Measurements from ENCODE around the gene RYK. TPM values are rescaled to one million over a fixed set of nuclear protein-coding genes. Genes with fewer than 3 reads are reported as not detected.
"Not testable (repeated sequence)": the region's sequence is repeated elsewhere in the genome, so short reads cannot be mapped to it uniquely, and the experiment has no call there.

The RYK gene
- polyA plus RNA-seq, 4 donors = 13.2 to 54.2 (median 22.0) TPM

DNA sequence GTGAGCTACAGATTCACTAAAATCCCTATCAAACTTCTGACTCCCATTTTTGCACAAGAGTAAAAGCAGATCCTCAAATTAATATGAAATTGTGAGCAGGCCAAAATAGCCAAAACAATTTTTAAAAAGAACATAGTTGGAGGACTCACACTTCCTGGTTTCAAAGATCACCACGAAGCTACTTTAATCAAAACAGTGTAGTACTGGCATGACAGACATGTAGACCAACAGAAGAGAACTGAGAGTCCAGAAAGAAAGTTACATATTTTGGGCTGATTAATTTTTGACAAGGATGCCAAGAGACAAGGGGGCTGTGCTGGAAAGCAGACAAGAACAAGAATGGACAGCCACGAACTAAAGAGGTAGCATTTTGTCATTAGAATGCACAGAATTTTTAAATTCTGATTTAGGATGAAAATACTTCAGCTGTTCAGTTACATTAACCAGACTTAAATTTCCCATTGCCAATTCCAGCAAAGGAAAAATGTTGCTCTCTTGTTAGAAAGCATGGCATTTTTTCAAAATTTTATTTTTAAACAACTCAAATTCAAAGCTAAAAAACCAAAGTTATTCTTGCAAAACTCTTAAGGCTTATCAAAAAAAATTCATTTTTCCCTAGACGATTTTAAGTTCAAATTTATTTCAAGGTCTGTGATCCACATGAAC, 14.0 kb downstream of the RYK start:
- FAIRE-seq = no peak
- Histone ChIP-seq H3K4me3 (ENCODE audit: low read depth in 1 of 3, low read length in 3 of 3) (no peak overlapping the region), H3K27me3 (ENCODE audit: control insufficient read depth in 3 of 3, insufficient read depth in 3 of 3, low read length in 3 of 3) (no peaks in the 10 kb centered on the region), H3K9me3 (ENCODE audit: control insufficient read depth in 2 of 2, insufficient read depth in 1 of 2, low read depth in 1 of 2, low read length in 1 of 2) (no peaks in the 10 kb centered on the region), H3K36me3 (ENCODE audit: control insufficient read depth in 3 of 3, insufficient read depth in 2 of 3, low read depth in 1 of 3, low read length in 3 of 3) (no peaks in the 10 kb centered on the region), H3K4me1 (ENCODE audit: control insufficient read depth in 3 of 3, insufficient read depth in 2 of 3, low read depth in 1 of 3, low read length in 2 of 3) (peaks cover 9 to 12% (median 12%) of the 10 kb centered on the region in 3 donors), H3K27ac (ENCODE audit: low read depth in 1 of 3, low read length in 2 of 3) (no peak overlapping the region)
- WGBS, 3 donors = 27 to 38% (median 36%) methylated on average over 3 of the region's 3 CpGs
- DNase-seq = peak in 1 of 2 donors; percentile 30

DNA sequence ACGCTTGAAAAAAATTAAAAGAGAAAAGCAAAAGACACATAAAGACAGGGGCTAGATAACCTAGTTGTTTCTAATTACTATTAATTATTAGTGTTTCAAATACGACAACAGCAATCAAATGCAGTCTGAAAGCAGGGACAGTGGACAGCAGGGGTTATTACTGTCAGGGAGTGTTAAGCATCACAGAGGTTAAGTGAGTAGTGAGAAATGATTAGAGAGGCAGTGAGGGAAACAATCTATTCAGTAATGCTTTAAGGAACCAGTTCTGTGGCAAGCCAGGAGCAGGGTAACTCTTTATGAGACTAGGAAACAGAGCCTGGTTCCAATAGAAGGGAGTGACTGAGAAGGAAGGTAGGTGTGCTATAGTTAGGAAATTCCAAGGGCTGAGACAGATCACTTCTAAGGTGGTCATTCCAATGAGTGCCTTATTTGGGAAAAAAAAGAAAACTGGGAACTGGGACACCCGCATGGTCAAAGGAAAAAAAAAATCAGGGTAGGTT, 15.0 kb downstream of the RYK start:
- no peaks in the 10 kb centered on the region for H3K36me3 ChIP-seq (ENCODE audit: control insufficient read depth in 3 of 3, insufficient read depth in 2 of 3, low read depth in 1 of 3, low read length in 3 of 3)
- H3K4me1 ChIP-seq (ENCODE audit: control insufficient read depth in 3 of 3, insufficient read depth in 2 of 3, low read depth in 1 of 3, low read length in 2 of 3) = peaks cover 7 to 13% (median 12%) of the 10 kb centered on the region in 3 donors
- FAIRE-seq = no peak
- no peaks in the 10 kb centered on the region for H3K27me3 ChIP-seq (ENCODE audit: control insufficient read depth in 3 of 3, insufficient read depth in 3 of 3, low read length in 3 of 3)
- 85 to 86% (median 85%) methylated on average over 3 of the region's 3 CpGs for WGBS, 3 donors
- no peak overlapping the region for H3K4me3 ChIP-seq (ENCODE audit: low read depth in 1 of 3, low read length in 3 of 3)
- H3K9me3 ChIP-seq (ENCODE audit: control insufficient read depth in 2 of 2, insufficient read depth in 1 of 2, low read depth in 1 of 2, low read length in 1 of 2) = no peaks in the 10 kb centered on the region
- H3K27ac ChIP-seq (ENCODE audit: low read depth in 1 of 3, low read length in 2 of 3) = no peak overlapping the region
- DNase-seq = no peak

DNA sequence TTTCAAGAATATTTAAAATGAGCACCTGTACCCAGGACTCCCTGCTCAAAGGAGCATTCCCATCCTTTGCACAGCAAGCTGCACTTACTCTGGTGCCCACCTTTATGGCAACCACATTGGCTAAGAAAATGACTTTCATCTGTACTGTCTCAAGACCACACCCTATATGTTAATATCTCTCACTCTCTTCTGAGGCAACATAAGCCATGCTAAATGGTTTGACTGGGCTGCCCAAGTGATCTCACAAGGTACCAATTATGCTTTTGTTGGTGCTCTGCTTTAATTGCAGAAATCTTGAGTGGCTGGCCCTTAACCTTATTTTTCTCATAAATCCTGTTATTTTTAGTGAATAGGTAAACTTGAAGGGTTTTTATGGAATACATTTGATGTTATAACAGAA, 17.7 kb downstream of the RYK start:
- peaks cover 2 to 12% (median 11%) of the 10 kb centered on the region in 3 donors for H3K4me1 ChIP-seq (ENCODE audit: control insufficient read depth in 3 of 3, insufficient read depth in 2 of 3, low read depth in 1 of 3, low read length in 2 of 3)
- H3K9me3 ChIP-seq (ENCODE audit: control insufficient read depth in 2 of 2, insufficient read depth in 1 of 2, low read depth in 1 of 2, low read length in 1 of 2) = no peaks in the 10 kb centered on the region
- no peak overlapping the region for H3K4me3 ChIP-seq (ENCODE audit: low read depth in 1 of 3, low read length in 3 of 3)
- H3K27ac ChIP-seq (ENCODE audit: low read depth in 1 of 3, low read length in 2 of 3) = peak overlapping the region in 1 of 3 donors; percentile 31
- no peaks in the 10 kb centered on the region for H3K27me3 ChIP-seq (ENCODE audit: control insufficient read depth in 3 of 3, insufficient read depth in 3 of 3, low read length in 3 of 3)
- H3K36me3 ChIP-seq (ENCODE audit: control insufficient read depth in 3 of 3, insufficient read depth in 2 of 3, low read depth in 1 of 3, low read length in 3 of 3) = peaks cover 0 to 2% (median 0%) of the 10 kb centered on the region in 3 donors
- DNase-seq = no peak
- no peak for FAIRE-seq

DNA sequence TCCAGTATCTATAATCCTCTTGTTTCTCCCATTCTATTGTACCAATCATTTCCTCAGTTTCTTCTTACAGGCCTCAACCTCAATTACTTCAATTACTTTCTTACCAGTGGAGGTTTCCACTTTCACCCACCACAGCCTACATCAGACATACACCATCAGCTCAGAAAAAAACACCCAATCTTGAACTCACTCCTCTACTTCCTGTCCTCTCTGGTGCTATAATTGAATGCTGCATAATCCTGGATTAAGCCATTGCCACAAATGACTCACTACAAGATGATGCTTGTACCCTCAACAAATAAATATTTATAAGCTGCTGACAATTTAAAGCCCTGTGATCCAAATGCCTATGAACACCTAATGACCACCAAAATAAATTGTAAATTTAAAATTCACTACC, 18.5 kb downstream of the RYK start:
- no peak overlapping the region for H3K4me3 ChIP-seq (ENCODE audit: low read depth in 1 of 3, low read length in 3 of 3)
- H3K4me1 ChIP-seq (ENCODE audit: control insufficient read depth in 3 of 3, insufficient read depth in 2 of 3, low read depth in 1 of 3, low read length in 2 of 3) = peaks cover 2 to 11% (median 7%) of the 10 kb centered on the region in 3 donors
- no peak for DNase-seq
- no peaks in the 10 kb centered on the region for H3K27me3 ChIP-seq (ENCODE audit: control insufficient read depth in 3 of 3, insufficient read depth in 3 of 3, low read length in 3 of 3)
- H3K27ac ChIP-seq (ENCODE audit: low read depth in 1 of 3, low read length in 2 of 3) = no peak overlapping the region
- H3K36me3 ChIP-seq (ENCODE audit: control insufficient read depth in 3 of 3, insufficient read depth in 2 of 3, low read depth in 1 of 3, low read length in 3 of 3) = peaks cover 0 to 3% (median 0%) of the 10 kb centered on the region in 3 donors
- no peak for FAIRE-seq
- no peaks in the 10 kb centered on the region for H3K9me3 ChIP-seq (ENCODE audit: control insufficient read depth in 2 of 2, insufficient read depth in 1 of 2, low read depth in 1 of 2, low read length in 1 of 2)

DNA sequence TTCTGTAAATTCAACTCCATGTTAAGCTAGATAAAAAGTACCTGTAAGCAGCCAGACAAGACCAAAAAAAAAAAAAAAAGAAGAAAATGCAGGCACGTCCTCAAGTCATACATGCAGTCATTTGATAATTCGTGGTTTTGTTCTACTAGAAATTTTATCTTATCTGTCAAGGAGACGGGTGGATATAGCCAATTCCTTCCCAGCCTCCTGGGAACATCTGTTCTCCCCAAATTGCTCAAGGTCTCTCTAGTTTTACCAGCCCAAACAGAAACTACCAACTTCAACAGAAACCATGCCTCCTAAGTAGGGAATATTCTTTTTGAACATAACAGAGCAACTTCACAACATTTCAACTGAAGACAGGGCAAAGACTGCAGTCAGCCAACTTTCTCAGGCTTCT, 19.5 kb downstream of the RYK start:
- H3K4me1 ChIP-seq (ENCODE audit: control insufficient read depth in 3 of 3, insufficient read depth in 2 of 3, low read depth in 1 of 3, low read length in 2 of 3) = peaks cover 0 to 11% (median 0%) of the 10 kb centered on the region in 3 donors
- no peaks in the 10 kb centered on the region for H3K27me3 ChIP-seq (ENCODE audit: control insufficient read depth in 3 of 3, insufficient read depth in 3 of 3, low read length in 3 of 3)
- no peaks in the 10 kb centered on the region for H3K9me3 ChIP-seq (ENCODE audit: control insufficient read depth in 2 of 2, insufficient read depth in 1 of 2, low read depth in 1 of 2, low read length in 1 of 2)
- FAIRE-seq = no peak
- WGBS, 3 donors = 27 to 29% (median 28%) methylated on average over 3 of the region's 3 CpGs
- H3K4me3 ChIP-seq (ENCODE audit: low read depth in 1 of 3, low read length in 3 of 3) = no peak overlapping the region
- H3K27ac ChIP-seq (ENCODE audit: low read depth in 1 of 3, low read length in 2 of 3) = no peak overlapping the region
- DNase-seq = no peak
- peaks cover 0 to 3% (median 0%) of the 10 kb centered on the region in 3 donors for H3K36me3 ChIP-seq (ENCODE audit: control insufficient read depth in 3 of 3, insufficient read depth in 2 of 3, low read depth in 1 of 3, low read length in 3 of 3)

DNA sequence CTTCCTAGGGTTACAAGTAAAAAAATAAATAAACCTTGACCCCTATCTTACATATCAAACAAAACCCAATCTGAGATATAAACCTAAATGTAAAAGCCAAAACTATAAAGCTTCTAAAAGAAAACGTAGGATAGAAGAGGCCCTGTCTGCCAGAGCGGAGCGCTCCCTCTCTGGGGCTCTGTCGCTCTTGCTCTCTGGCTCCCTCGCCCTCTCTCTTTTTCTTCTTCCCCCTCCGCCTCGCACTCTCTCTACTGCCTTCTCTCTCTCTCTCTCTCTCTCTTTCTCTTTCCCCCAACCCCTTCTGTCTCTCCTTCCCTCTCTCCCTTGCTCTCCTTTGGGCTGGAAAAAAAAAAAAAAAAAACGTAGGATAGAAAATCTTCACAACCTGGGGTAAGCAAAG, 21.6 kb downstream of the RYK start:
- no peak for FAIRE-seq
- Histone ChIP-seq H3K9me3 (ENCODE audit: control insufficient read depth in 2 of 2, insufficient read depth in 1 of 2, low read depth in 1 of 2, low read length in 1 of 2) (no peaks in the 10 kb centered on the region), H3K27ac (ENCODE audit: low read depth in 1 of 3, low read length in 2 of 3) (no peak overlapping the region), H3K27me3 (ENCODE audit: control insufficient read depth in 3 of 3, insufficient read depth in 3 of 3, low read length in 3 of 3) (no peaks in the 10 kb centered on the region), H3K4me3 (ENCODE audit: low read depth in 1 of 3, low read length in 3 of 3) (no peak overlapping the region), H3K4me1 (ENCODE audit: control insufficient read depth in 3 of 3, insufficient read depth in 2 of 3, low read depth in 1 of 3, low read length in 2 of 3) (peaks cover 0 to 11% (median 0%) of the 10 kb centered on the region in 3 donors), H3K36me3 (ENCODE audit: control insufficient read depth in 3 of 3, insufficient read depth in 2 of 3, low read depth in 1 of 3, low read length in 3 of 3) (peaks cover 0 to 3% (median 0%) of the 10 kb centered on the region in 3 donors)
- DNase-seq = no peak
- WGBS, 3 donors = 85 to 94% (median 89%) methylated on average over 8 of the region's 8 CpGs

DNA sequence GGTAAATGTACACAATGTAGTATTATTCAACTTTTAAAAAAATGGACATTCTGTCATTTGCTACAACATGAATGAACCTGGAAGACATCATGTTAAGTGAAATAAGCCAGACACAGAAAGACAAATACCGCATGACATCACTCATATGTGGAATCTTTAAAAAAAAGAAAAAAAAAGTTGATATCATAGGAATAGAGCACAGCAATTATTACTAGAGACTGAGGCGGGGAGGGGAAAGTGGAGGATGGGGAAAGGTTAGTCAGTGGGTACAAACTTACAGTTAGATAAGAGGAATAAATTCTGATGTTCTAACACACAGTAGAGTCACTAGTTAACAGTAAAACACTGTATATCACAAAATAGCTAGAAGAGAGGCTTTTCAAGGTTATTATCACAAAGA, 22.2 kb downstream of the RYK start:
- peaks cover 0 to 11% (median 0%) of the 10 kb centered on the region in 3 donors for H3K4me1 ChIP-seq (ENCODE audit: control insufficient read depth in 3 of 3, insufficient read depth in 2 of 3, low read depth in 1 of 3, low read length in 2 of 3)
- no peaks in the 10 kb centered on the region for H3K27me3 ChIP-seq (ENCODE audit: control insufficient read depth in 3 of 3, insufficient read depth in 3 of 3, low read length in 3 of 3)
- H3K9me3 ChIP-seq (ENCODE audit: control insufficient read depth in 2 of 2, insufficient read depth in 1 of 2, low read depth in 1 of 2, low read length in 1 of 2) = no peaks in the 10 kb centered on the region
- WGBS, 3 donors = 94 to 97% (median 95%) methylated on average over 2 of the region's 2 CpGs
- no peak for FAIRE-seq
- DNase-seq = no peak
- H3K36me3 ChIP-seq (ENCODE audit: control insufficient read depth in 3 of 3, insufficient read depth in 2 of 3, low read depth in 1 of 3, low read length in 3 of 3) = peaks cover 0 to 3% (median 0%) of the 10 kb centered on the region in 3 donors
- H3K4me3 ChIP-seq (ENCODE audit: low read depth in 1 of 3, low read length in 3 of 3) = no peak overlapping the region
- no peak overlapping the region for H3K27ac ChIP-seq (ENCODE audit: low read depth in 1 of 3, low read length in 2 of 3)

DNA sequence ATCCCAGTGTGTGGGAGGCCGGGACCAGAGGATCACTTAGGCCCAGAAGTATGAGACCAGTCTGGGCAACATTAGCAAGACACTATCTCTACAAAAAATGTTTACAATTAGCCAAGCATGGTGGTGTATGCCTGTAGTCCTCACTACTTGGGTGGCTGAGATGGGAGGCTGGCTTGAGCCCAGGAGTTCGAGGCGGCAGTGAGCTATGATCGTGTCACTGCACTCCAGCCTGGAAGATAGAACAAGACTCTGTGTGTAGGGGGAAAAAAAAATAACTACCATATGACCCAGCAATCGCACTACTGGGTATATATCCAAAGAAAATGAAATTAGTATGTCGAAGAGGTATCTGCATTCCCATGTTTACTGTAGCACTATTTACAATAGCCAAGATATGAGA, 22.6 kb downstream of the RYK start:
- H3K4me1 ChIP-seq (ENCODE audit: control insufficient read depth in 3 of 3, insufficient read depth in 2 of 3, low read depth in 1 of 3, low read length in 2 of 3) = peaks cover 0 to 11% (median 0%) of the 10 kb centered on the region in 3 donors
- WGBS, 3 donors = 87 to 95% (median 94%) methylated on average over 6 of the region's 6 CpGs
- FAIRE-seq = no peak

DNA sequence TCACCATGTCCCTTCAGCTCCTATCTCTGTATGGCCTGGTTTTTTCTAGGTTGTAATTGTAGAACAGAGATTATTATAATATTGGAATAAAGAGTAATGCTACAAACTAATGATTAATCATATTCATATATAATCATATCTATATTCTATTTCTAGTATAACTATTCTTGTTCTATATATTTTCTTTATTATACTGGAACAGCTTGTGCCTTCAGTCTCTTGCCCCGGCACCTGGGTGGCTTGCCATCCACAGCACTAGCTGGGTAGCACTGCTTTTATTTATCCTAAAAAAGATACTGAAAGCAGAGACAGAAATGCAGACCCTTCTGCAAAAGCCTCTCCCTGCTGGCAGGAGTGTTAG, 25.9 kb downstream of the RYK start:
- not testable (repeated sequence) for H3K9me3 ChIP-seq (ENCODE audit: control insufficient read depth in 2 of 2, insufficient read depth in 1 of 2, low read depth in 1 of 2, low read length in 1 of 2); FAIRE-seq; H3K36me3 ChIP-seq (ENCODE audit: control insufficient read depth in 3 of 3, insufficient read depth in 2 of 3, low read depth in 1 of 3, low read length in 3 of 3); H3K4me3 ChIP-seq (ENCODE audit: low read depth in 1 of 3, low read length in 3 of 3); H3K4me1 ChIP-seq (ENCODE audit: control insufficient read depth in 3 of 3, insufficient read depth in 2 of 3, low read depth in 1 of 3, low read length in 2 of 3); H3K27me3 ChIP-seq (ENCODE audit: control insufficient read depth in 3 of 3, insufficient read depth in 3 of 3, low read length in 3 of 3); DNase-seq; H3K27ac ChIP-seq (ENCODE audit: low read depth in 1 of 3, low read length in 2 of 3)
- 79 to 91% (median 89%) methylated on average over 1 of the region's 1 CpG for WGBS, 3 donors

More for the DNA sequence above, 22.6 kb downstream of the RYK start:
- Histone ChIP-seq H3K4me3 (ENCODE audit: low read depth in 1 of 3, low read length in 3 of 3) (no peak overlapping the region), H3K27ac (ENCODE audit: low read depth in 1 of 3, low read length in 2 of 3) (no peak overlapping the region), H3K9me3 (ENCODE audit: control insufficient read depth in 2 of 2, insufficient read depth in 1 of 2, low read depth in 1 of 2, low read length in 1 of 2) (no peaks in the 10 kb centered on the region), H3K27me3 (ENCODE audit: control insufficient read depth in 3 of 3, insufficient read depth in 3 of 3, low read length in 3 of 3) (no peaks in the 10 kb centered on the region), H3K36me3 (ENCODE audit: control insufficient read depth in 3 of 3, insufficient read depth in 2 of 3, low read depth in 1 of 3, low read length in 3 of 3) (peaks cover 0 to 3% (median 0%) of the 10 kb centered on the region in 3 donors)
- no peak for DNase-seq

Measured in small intestine (tissue), 7 donors.